ENCODE data around the gene GNAT1. TPM values are rescaled to one million over a fixed set of nuclear protein-coding genes. Genes with fewer than 3 reads are reported as not detected.

GNAT1 gene
- total RNA-seq, 1 experiment from 2014 or later: not detected

DNA sequence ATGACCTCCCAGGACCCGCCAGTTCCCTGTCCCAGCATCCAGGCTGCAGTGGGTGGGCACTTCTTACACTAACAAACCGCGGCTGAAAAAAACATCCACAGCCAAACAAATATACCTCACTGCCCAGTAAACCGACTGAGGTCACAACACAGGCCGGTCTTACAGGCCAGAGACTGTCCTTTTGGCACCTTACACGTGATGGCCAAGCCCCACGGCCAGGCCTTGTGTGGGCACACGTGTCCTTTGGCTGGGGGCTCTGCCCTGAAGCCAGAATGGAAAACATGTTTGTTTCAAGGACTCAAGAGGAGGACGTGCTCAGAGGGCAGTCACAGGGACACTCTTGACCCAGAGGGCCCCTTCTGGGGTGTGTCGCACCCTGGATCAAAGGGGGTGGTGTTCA, 23.4 kb downstream of the GNAT1 start:
- H3K23me2 ChIP-seq (ENCODE audit: insufficient read length, low read depth, low read length, poor library complexity, severe bottlenecking): no peaks in the 10 kb centered on the region
- peaks cover 3% of the 10 kb centered on the region for H4K20me1 ChIP-seq (ENCODE audit: control insufficient read depth, insufficient read depth, insufficient read length)
- H3K4ac ChIP-seq (ENCODE audit: low read depth, low read length): no peak overlapping the region
- H2BK120ac ChIP-seq (ENCODE audit: low read depth, low read length, poor library complexity, severe bottlenecking): no peak overlapping the region
- Mint-ChIP-seq H3K27me3 (ENCODE audit: low read depth) (peaks cover 7% of the 10 kb centered on the region), H3K4me3 (no peak overlapping the region), H3K4me1 (peaks cover 21% of the 10 kb centered on the region in 2 experiments), H3K36me3 (ENCODE audit: insufficient read depth in 1 of 3, low read depth in 3 of 3) (no peaks in the 10 kb centered on the region), H3K9me3 (no peaks in the 10 kb centered on the region; a peak in 1 of 5 replicates), H3K27ac (no peak overlapping the region)
- H3K27me3 ChIP-seq (ENCODE audit: insufficient read depth, low read length): no peaks in the 10 kb centered on the region
- no peaks in the 10 kb centered on the region for H3K9me3 ChIP-seq (ENCODE audit: control insufficient read depth, low read depth, low read length)
- H2BK15ac ChIP-seq (ENCODE audit: low read depth, low read length): no peak overlapping the region
- H3K23ac ChIP-seq (ENCODE audit: insufficient read length, low read depth, low read length): no peak overlapping the region
- no peak overlapping the region for H2BK12ac ChIP-seq (ENCODE audit: insufficient read length, low read depth, low read length)
- no peak overlapping the region for H2BK20ac ChIP-seq (ENCODE audit: low read depth, low read length, poor library complexity, severe bottlenecking)
- no peaks in the 10 kb centered on the region for H3K79me2 ChIP-seq (ENCODE audit: insufficient read depth, low read length)
- H4K91ac ChIP-seq (ENCODE audit: insufficient read length, low read depth, low read length): no peak overlapping the region
- no peak overlapping the region for H3K56ac ChIP-seq (ENCODE audit: insufficient read length, low read depth, low read length)
- H2AFZ ChIP-seq (ENCODE audit: low read length): no peak overlapping the region
- no peak overlapping the region for H3K18ac ChIP-seq (ENCODE audit: insufficient read length, low read depth, low read length)
- H3K27ac ChIP-seq (ENCODE audit: insufficient read length, low read depth, low read length): no peak overlapping the region
- TF ChIP-seq, protein P1, sequence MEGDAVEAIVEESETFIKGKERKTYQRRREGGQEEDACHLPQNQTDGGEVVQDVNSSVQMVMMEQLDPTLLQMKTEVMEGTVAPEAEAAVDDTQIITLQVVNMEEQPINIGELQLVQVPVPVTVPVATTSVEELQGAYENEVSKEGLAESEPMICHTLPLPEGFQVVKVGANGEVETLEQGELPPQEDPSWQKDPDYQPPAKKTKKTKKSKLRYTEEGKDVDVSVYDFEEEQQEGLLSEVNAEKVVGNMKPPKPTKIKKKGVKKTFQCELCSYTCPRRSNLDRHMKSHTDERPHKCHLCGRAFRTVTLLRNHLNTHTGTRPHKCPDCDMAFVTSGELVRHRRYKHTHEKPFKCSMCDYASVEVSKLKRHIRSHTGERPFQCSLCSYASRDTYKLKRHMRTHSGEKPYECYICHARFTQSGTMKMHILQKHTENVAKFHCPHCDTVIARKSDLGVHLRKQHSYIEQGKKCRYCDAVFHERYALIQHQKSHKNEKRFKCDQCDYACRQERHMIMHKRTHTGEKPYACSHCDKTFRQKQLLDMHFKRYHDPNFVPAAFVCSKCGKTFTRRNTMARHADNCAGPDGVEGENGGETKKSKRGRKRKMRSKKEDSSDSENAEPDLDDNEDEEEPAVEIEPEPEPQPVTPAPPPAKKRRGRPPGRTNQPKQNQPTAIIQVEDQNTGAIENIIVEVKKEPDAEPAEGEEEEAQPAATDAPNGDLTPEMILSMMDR (conservative IDR thresholded peaks at IDR 0.05): no peak
- no peak overlapping the region for H4K5ac ChIP-seq (ENCODE audit: insufficient read length, low read depth, low read length)
- no peak overlapping the region for H3K14ac ChIP-seq (ENCODE audit: insufficient read depth, low read length)
- H4K8ac ChIP-seq (replicated peaks; ENCODE audit: insufficient read length, low read depth, low read length): no peak overlapping the region
- no peaks in the 10 kb centered on the region for H3K79me1 ChIP-seq (ENCODE audit: insufficient read depth, low read depth, low read length, poor library complexity, severe bottlenecking)
- no peak overlapping the region for H3K4me2 ChIP-seq (ENCODE audit: insufficient read depth, insufficient read length, low read length)
- no CpG with 5 or more reads among the region's 10 CpGs for WGBS (ENCODE audit: extremely low coverage, insufficient read length, low lambda C conversion rate)
- no peak overlapping the region for H3T11ph ChIP-seq (ENCODE audit: low read length)
- no peak overlapping the region for H2BK5ac ChIP-seq (ENCODE audit: insufficient read length, low read length)
- no peak overlapping the region for H3K9ac ChIP-seq (ENCODE audit: extremely low read depth, insufficient read length, low read length)
- H2AK5ac ChIP-seq (ENCODE audit: insufficient read length, low read length): no peak overlapping the region
- DNase-seq: no peak
- no peaks in the 10 kb centered on the region for H3K4me1 ChIP-seq (ENCODE audit: insufficient read depth, low read length)
